ENCODE data around the gene LAMP2. TPM values are rescaled to one million over a fixed set of nuclear protein-coding genes. Genes with fewer than 3 reads are reported as not detected.
A peak's percentile ranks its signal among the peaks of the same experiment; 100 is the strongest.

The LAMP2 gene
- total and polyA plus RNA-seq, 9 of the 15 experiments (the other 6 are each of a cell fraction or from before 2014, with no cell fraction given) = 22.3 to 77.7 (median 48.6) TPM

DNA sequence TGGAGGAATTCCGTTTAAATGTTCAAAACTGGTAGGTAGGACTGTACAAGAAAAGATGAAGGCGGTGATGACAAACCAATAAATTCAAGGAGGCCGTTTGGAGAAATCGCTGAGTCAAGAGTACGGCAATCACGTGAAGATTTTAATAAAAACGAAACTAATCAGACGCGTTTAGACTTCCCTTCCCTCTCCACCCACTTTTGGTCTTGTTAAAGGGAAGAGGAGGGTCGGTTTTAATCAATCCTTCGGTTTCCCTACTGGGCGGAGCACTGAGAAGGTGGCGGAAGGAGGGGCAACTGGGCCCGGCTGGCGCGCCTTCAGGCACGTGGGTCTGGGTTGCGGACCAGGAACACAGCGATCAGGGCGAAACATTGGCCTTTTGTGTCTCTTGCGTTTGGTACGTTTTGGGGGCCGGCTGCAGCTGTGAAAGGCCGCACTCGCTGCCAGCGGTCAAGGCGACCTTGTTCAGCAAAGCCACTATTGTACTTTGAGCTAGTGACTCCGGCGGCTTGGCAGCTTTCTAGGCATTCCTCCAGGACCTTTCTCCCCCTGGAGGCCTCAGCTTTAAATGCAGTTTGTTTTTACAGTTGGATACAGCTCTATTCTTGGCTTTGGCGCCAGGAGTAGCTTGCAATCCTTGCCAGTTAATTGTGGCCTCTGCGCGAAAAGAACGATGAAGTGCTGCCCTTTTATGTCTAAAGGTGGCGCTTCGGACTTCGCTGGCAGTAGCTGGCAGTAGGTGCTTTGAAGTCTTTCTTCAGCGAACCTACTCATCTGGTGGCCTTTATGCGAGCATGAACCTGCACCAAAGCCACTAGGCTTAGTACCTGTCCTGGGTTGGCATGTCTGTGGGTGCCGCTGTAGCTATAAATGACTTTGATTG lies 16.8 kb upstream of the LAMP2 start (continued):
- TF ChIP-seq TCF7L2 (IDR thresholded peaks at IDR 0.05; ENCODE audit: low read depth, low read length) = no peak
- TF ChIP-seq, protein P1, sequence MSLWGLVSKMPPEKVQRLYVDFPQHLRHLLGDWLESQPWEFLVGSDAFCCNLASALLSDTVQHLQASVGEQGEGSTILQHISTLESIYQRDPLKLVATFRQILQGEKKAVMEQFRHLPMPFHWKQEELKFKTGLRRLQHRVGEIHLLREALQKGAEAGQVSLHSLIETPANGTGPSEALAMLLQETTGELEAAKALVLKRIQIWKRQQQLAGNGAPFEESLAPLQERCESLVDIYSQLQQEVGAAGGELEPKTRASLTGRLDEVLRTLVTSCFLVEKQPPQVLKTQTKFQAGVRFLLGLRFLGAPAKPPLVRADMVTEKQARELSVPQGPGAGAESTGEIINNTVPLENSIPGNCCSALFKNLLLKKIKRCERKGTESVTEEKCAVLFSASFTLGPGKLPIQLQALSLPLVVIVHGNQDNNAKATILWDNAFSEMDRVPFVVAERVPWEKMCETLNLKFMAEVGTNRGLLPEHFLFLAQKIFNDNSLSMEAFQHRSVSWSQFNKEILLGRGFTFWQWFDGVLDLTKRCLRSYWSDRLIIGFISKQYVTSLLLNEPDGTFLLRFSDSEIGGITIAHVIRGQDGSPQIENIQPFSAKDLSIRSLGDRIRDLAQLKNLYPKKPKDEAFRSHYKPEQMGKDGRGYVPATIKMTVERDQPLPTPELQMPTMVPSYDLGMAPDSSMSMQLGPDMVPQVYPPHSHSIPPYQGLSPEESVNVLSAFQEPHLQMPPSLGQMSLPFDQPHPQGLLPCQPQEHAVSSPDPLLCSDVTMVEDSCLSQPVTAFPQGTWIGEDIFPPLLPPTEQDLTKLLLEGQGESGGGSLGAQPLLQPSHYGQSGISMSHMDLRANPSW (CRISPR knock-in tag; IDR thresholded peaks at IDR 0.05) = no peak
- TF ChIP-seq NR2C2 (CRISPR knock-in tag; IDR thresholded peaks at IDR 0.05) = no peak
- peak; percentile 44 for TF ChIP-seq NR2C2 (tag; IDR thresholded peaks at IDR 0.05)
- no peak for TF ChIP-seq CHCHD3 (CRISPR knock-in tag; IDR thresholded peaks at IDR 0.05)
- TF ChIP-seq, protein P2, sequence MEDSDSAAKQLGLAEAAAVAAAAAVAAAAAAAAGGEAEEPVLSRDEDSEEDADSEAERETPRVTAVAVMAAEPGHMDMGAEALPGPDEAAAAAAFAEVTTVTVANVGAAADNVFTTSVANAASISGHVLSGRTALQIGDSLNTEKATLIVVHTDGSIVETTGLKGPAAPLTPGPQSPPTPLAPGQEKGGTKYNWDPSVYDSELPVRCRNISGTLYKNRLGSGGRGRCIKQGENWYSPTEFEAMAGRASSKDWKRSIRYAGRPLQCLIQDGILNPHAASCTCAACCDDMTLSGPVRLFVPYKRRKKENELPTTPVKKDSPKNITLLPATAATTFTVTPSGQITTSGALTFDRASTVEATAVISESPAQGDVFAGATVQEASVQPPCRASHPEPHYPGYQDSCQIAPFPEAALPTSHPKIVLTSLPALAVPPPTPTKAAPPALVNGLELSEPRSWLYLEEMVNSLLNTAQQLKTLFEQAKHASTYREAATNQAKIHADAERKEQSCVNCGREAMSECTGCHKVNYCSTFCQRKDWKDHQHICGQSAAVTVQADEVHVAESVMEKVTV (CRISPR knock-in tag; IDR thresholded peaks at IDR 0.05) = peak; percentile 32; the same call in 1 of the 2 replicates
- no peak for TF ChIP-seq ATF1 (CRISPR knock-in tag; IDR thresholded peaks at IDR 0.05)
- peak; percentile 55 for TF ChIP-seq ATF1 (tag; IDR thresholded peaks at IDR 0.05)
- no peak for TF ChIP-seq ILK (tag; IDR thresholded peaks at IDR 0.05; ENCODE audit: borderline replicate concordance, low read depth)
- TF ChIP-seq, protein P3, sequence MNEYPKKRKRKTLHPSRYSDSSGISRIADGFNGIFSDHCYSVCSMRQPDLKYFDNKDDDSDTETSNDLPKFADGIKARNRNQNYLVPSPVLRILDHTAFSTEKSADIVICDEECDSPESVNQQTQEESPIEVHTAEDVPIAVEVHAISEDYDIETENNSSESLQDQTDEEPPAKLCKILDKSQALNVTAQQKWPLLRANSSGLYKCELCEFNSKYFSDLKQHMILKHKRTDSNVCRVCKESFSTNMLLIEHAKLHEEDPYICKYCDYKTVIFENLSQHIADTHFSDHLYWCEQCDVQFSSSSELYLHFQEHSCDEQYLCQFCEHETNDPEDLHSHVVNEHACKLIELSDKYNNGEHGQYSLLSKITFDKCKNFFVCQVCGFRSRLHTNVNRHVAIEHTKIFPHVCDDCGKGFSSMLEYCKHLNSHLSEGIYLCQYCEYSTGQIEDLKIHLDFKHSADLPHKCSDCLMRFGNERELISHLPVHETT (CRISPR knock-in tag; conservative IDR thresholded peaks at IDR 0.05 in 1 of 2, IDR thresholded peaks at IDR 0.05 in 1 of 2) = peak in 1 of 2 experiments; percentile 54; a peak in 1 of 4 replicates
- TF ChIP-seq HDAC3 (IDR thresholded peaks at IDR 0.05; ENCODE audit: borderline replicate concordance, partially characterized antibody) = no peak
- TF ChIP-seq GTF2E2 (tag; IDR thresholded peaks at IDR 0.05) = 0 out of 2 replicates have a peak, but pooled peaks have one; percentile 47
- TF ChIP-seq, protein P4, sequence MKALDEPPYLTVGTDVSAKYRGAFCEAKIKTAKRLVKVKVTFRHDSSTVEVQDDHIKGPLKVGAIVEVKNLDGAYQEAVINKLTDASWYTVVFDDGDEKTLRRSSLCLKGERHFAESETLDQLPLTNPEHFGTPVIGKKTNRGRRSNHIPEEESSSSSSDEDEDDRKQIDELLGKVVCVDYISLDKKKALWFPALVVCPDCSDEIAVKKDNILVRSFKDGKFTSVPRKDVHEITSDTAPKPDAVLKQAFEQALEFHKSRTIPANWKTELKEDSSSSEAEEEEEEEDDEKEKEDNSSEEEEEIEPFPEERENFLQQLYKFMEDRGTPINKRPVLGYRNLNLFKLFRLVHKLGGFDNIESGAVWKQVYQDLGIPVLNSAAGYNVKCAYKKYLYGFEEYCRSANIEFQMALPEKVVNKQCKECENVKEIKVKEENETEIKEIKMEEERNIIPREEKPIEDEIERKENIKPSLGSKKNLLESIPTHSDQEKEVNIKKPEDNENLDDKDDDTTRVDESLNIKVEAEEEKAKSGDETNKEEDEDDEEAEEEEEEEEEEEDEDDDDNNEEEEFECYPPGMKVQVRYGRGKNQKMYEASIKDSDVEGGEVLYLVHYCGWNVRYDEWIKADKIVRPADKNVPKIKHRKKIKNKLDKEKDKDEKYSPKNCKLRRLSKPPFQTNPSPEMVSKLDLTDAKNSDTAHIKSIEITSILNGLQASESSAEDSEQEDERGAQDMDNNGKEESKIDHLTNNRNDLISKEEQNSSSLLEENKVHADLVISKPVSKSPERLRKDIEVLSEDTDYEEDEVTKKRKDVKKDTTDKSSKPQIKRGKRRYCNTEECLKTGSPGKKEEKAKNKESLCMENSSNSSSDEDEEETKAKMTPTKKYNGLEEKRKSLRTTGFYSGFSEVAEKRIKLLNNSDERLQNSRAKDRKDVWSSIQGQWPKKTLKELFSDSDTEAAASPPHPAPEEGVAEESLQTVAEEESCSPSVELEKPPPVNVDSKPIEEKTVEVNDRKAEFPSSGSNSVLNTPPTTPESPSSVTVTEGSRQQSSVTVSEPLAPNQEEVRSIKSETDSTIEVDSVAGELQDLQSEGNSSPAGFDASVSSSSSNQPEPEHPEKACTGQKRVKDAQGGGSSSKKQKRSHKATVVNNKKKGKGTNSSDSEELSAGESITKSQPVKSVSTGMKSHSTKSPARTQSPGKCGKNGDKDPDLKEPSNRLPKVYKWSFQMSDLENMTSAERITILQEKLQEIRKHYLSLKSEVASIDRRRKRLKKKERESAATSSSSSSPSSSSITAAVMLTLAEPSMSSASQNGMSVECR (CRISPR knock-in tag; IDR thresholded peaks at IDR 0.05) = no peak
- peak; percentile 58; the same call in 1 of the 2 replicates for TF ChIP-seq SUPT5H (IDR thresholded peaks at IDR 0.05)
- peak; percentile 21; the same call in 1 of the 2 replicates for TF ChIP-seq ZKSCAN1 (IDR thresholded peaks at IDR 0.05; ENCODE audit: low read depth, low read length)
- no peak for TF ChIP-seq NCOA1 (IDR thresholded peaks at IDR 0.05; ENCODE audit: low read depth)
- no peak for TF ChIP-seq ZNF24 (IDR thresholded peaks at IDR 0.05)

Measured in K562 (cell line).